K562 treated with DMSO at 1 percent for 4 hours (cell line): Measurements from ENCODE around the gene PRR15. TPM values are rescaled to one million over a fixed set of nuclear protein-coding genes. Genes with fewer than 3 reads are reported as not detected.

ENCODE experiments used
- total RNA-seq: library from RNA; unstranded; fragments of 300-600 nt; gene quantifications from 2 replicates; pipeline ENCODE4 v1.2.3, GENCODE V29; 2022; ENCODE audit not compliant: insufficient read depth

PRR15 gene, protein sequence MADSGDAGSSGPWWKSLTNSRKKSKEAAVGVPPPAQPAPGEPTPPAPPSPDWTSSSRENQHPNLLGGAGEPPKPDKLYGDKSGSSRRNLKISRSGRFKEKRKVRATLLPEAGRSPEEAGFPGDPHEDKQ
- not detected in 2 replicates for total RNA-seq

GRCh38 chr7:29563590-29564495 lies at the start of gene PRR15:
Gene PRR15, plus strand, starts transcription at chr7:29563835. Its CDS starts 2,495 bp downstream, at chr7:29566330.

Other genes starting within 250 kb of the PRR15 start
- gene WIPF3, start 242.7 kb downstream of the PRR15 start, total RNA-seq, result 0.37 and 0.67 TPM in 2 replicates